ENCODE results near the gene FARSA. TPM values are rescaled to one million over a fixed set of nuclear protein-coding genes. Genes with fewer than 3 reads are reported as not detected.

The FARSA gene
- total and polyA plus RNA-seq, 2 of the 8 experiments (the other 6 are each of a cell fraction or from before 2014, with no cell fraction given): 61.0 to 103 TPM

DNA sequence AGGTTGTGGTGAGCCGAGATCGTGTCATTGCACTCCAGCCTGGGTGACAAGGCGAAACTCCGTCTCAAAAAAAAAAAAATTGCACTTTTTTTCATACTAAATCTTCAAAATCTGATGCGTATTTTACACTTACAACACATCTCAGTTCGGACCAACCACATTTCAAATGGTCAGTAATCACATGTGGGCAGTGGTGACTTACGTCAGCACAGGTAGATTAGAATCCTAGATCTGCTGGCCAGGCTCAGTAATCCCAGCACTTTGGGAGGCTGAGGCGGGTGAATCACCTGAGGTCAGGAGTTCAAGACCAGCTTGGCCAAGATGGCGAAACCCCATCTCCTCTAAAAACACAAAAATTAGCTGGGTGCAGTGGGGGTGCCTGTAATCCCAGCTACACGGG is 1.6 kb upstream of the FARSA start:
- WGBS, 2 experiments (ENCODE audit: extremely low coverage in 1 of 2, insufficient coverage in 1 of 2, insufficient read length in 1 of 2, insufficient replicate concordance in 2 of 2, low coverage in 1 of 2, low lambda C conversion rate in 2 of 2, missing lambda C conversion rate in 1 of 2): 91% methylated on average over 10 of the region's 10 CpGs; no CpG with 5 or more reads in 1 of the 2 experiments
- FAIRE-seq: no peak
- no peak for DNase-seq (ENCODE audit: low read depth in 1 of 2, low spot score in 2 of 2)

More for the DNA sequence above, 1.6 kb upstream of the FARSA start:
- Histone ChIP-seq H2AK5ac (ENCODE audit: low read depth, low read length) (no peak overlapping the region), H3K18ac (ENCODE audit: extremely low read depth, low read length) (no peak overlapping the region), H3K9me3 (ENCODE audit: insufficient read depth in 2 of 2, low read depth in 1 of 2, low read length in 1 of 2) (no peaks in the 10 kb centered on the region), H4K5ac (ENCODE audit: insufficient read length, low read depth, low read length) (no peak overlapping the region), H3K27ac (ENCODE audit: low read depth, low read length) (no peak overlapping the region), H4K91ac (replicated peaks; ENCODE audit: insufficient read length, low read length) (no peak overlapping the region), H3K27me3 (replicated peaks in 1 of 4; ENCODE audit: control insufficient read depth in 3 of 4, extremely low read depth in 1 of 4, insufficient read depth in 3 of 4, low read length in 3 of 4) (no peaks in the 10 kb centered on the region), H3K14ac (ENCODE audit: insufficient read length) (no peak overlapping the region), H3K79me2 (ENCODE audit: control insufficient read depth in 1 of 2, insufficient read depth in 2 of 2, low read length in 2 of 2) (peaks cover 23 to 44% of the 10 kb centered on the region in 2 experiments), H3K4me1 (replicated peaks in 1 of 4; ENCODE audit: control insufficient read depth in 3 of 4, insufficient read depth in 4 of 4, low read length in 3 of 4) (peaks cover 0 to 20% (median 13%) of the 10 kb centered on the region in 4 experiments; a peak in 6 of 7 replicates), H3K9ac (replicated peaks in 1 of 4; ENCODE audit: extremely low read depth in 1 of 4, low read depth in 3 of 4, low read length in 3 of 4) (no peak overlapping the region), H3K56ac (replicated peaks; ENCODE audit: insufficient read length, low read depth, low read length) (no peak overlapping the region), H4K8ac (ENCODE audit: extremely low read depth, insufficient read depth, low read length) (no peak overlapping the region), H3K36me3 (ENCODE audit: control insufficient read depth in 2 of 4, insufficient read depth in 4 of 4, low read length in 3 of 4) (peaks cover 1 to 19% (median 11%) of the 10 kb centered on the region in 4 experiments), H2BK15ac (ENCODE audit: low read length) (no peak overlapping the region), H2AFZ (ENCODE audit: low read length) (no peak overlapping the region), H2BK5ac (ENCODE audit: low read depth, low read length) (no peak overlapping the region), H3K23ac (ENCODE audit: insufficient read length) (no peak overlapping the region), H2BK20ac (ENCODE audit: low read length) (no peak overlapping the region), H3K79me1 (ENCODE audit: low read depth, low read length) (peaks cover 12% of the 10 kb centered on the region), H2BK120ac (replicated peaks; ENCODE audit: low read depth, low read length) (no peak overlapping the region), H3K4me2 (ENCODE audit: insufficient read depth in 1 of 2, low read depth in 2 of 2, low read length in 2 of 2) (no peak overlapping the region), H4K20me1 (replicated peaks in 1 of 2; ENCODE audit: control insufficient read depth in 1 of 2, insufficient read depth in 2 of 2, low read length in 2 of 2) (peaks cover 6 to 18% of the 10 kb centered on the region in 2 experiments), H2BK12ac (ENCODE audit: low read depth, low read length) (no peak overlapping the region), H3K4ac (replicated peaks; ENCODE audit: insufficient read length, low read depth, low read length) (no peak overlapping the region), H3K23me2 (ENCODE audit: low read depth, low read length) (peaks cover 18% of the 10 kb centered on the region; the same call in 1 of the 2 replicates), H3K4me3 (ENCODE audit: extremely low read depth in 1 of 4, insufficient read depth in 2 of 4, low read depth in 3 of 4, low read length in 4 of 4) (no peak overlapping the region)
- POLR2A ChIA-PET (ENCODE audit: partially characterized antibody): interaction anchor here (1.1 to 3.6 kb wide), 5 partner anchors 9 to 50 kb away, joined by 4 to 24 read pairs (median 9); partner anchors contain the start of genes GCDH and RAD23A
- CTCF ChIA-PET (ENCODE audit: partially characterized antibody): no interaction called here
- TF ChIP-seq, protein P1, sequence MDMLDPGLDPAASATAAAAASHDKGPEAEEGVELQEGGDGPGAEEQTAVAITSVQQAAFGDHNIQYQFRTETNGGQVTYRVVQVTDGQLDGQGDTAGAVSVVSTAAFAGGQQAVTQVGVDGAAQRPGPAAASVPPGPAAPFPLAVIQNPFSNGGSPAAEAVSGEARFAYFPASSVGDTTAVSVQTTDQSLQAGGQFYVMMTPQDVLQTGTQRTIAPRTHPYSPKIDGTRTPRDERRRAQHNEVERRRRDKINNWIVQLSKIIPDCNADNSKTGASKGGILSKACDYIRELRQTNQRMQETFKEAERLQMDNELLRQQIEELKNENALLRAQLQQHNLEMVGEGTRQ (IDR thresholded peaks at IDR 0.05; ENCODE audit: low read length): no peak
- no peak for TF ChIP-seq MAFK (IDR thresholded peaks at IDR 0.05; ENCODE audit: low read depth, low read length)
- no peak for TF ChIP-seq CBX8 (IDR thresholded peaks at IDR 0.05; ENCODE audit: borderline replicate concordance, low read depth, low read length)
- TF ChIP-seq, protein P2, sequence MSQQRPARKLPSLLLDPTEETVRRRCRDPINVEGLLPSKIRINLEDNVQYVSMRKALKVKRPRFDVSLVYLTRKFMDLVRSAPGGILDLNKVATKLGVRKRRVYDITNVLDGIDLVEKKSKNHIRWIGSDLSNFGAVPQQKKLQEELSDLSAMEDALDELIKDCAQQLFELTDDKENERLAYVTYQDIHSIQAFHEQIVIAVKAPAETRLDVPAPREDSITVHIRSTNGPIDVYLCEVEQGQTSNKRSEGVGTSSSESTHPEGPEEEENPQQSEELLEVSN (IDR thresholded peaks at IDR 0.05): no peak
- no peak for TF ChIP-seq CHD1 (IDR thresholded peaks at IDR 0.05; ENCODE audit: low read depth, low read length)
- no peak for TF ChIP-seq CBX5 (IDR thresholded peaks at IDR 0.05; ENCODE audit: low read depth, low read length)
- TF ChIP-seq RFX5 (IDR thresholded peaks at IDR 0.05; ENCODE audit: borderline replicate concordance, low read depth, low read length): no peak
- no peak for TF ChIP-seq KDM4A (IDR thresholded peaks at IDR 0.05; ENCODE audit: low read depth, low read length, severe bottlenecking)
- no peak for TF ChIP-seq HDAC2 (IDR thresholded peaks at IDR 0.05; ENCODE audit: borderline replicate concordance in 1 of 2, low read depth in 2 of 2, low read length in 2 of 2)
- no peak for TF ChIP-seq SIN3A (conservative IDR thresholded peaks at IDR 0.05 in 1 of 2, IDR thresholded peaks at IDR 0.05 in 1 of 2; ENCODE audit: low read depth in 1 of 2, low read length in 2 of 2)
